Measurements from ENCODE around the gene DUSP22.

DUSP22 gene

DNA sequence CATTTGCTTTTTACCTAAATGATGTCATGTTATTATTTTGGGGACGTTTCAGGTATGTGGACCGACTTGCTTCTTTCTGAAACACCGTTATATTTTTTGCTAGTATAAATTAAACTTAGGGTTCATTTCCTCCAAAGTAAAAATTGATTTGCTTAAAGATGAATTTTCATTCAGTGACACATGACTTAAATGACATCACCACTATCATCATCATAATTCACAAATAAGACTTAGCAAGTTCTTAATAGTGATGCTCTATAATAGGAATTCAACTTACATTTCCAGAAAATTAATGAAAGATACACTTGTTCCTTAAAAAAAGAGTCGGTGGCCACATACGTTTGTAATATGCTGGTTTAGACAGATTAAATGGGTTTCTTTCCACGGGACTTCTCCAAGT, 108.5 kb downstream of the DUSP22 start:
- FAIRE-seq = no peak
